CD4-positive, alpha-beta T cell treated with Interleukin-21 for 1 hour (primary cell): ENCODE measurements around the gene TMEM44.
A peak's percentile ranks its signal among the peaks of the same experiment; 100 is the strongest.

Source experiments
- DNase-seq: peaks from one replicate; pipeline ENCODE4 v3.0.0-alpha.2; 2020

Gene TMEM44

DNA sequence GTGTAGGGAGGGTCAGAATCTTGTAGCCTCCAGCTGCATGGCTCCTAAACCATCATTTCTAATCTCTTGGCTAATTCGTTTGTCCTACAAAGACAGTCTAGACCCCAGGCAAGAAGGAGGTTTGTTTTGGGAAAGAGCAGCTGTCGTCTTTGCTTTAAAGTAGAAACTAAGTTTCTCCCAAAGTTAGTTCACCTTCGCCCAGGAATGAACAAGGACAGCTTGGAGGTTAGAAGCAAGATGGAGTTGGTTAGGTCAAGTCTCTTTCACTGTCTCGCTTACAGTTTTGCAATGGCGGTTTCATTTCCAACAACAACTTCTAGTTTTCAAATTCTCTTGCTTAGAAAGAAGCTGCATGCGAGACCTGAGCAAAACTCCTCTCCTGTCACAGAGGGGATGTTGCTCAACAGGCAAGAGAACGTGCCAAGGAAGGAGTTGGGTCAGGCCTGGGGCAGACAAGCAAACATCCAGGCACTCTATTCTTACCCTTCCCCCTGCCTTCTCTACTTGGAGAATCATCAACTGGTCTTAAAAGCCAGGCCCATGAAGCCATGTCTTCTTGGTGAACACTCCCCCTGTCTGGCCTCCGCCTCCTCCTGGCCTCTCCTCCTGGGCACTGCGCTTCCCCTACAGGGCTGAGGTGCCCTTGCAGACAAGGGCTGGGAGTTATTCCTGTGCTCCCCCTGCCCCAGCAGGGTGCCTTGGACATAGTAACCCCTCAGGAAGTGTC, 57.6 kb downstream of the TMEM44 start:
- no peak for DNase-seq

DNA sequence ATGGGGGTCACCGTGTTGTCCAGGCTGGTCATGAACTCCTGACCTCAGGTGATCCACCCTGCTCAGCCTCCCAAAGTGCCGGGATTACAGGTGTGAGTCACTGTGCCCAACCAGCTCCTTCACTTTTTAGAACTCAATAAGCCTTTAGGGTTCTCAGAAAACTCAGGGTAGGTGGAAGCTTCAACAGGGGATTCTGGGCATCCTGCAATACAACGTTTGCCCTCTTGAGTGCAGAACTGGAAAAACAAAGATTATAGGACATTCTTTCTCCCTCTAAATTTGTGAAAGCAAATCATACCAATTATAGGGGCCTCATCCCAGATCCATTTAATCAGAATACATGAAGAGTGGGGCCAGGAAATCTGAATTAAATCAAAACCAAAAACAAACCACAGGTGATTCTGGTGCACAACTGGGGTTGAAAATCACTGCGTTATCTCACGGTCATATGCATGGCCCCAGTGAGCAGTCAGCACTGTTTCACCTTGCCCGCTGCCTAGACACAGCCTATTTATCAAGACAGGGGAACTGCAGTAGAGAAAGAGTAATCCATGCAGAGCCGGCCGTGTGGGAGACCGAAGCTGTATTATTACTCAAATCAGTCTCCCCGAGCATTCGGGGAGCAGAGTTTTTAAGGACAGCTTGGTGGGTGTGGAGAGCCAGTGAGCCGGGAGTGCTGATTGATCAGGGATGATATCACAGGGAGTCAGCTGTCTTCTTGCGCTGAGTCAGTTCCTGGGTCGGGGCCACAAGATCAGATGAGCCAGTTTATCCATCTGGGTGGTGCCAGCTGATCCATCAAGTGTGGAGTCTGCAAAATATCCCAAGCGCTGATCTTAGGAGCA, 58.4 kb downstream of the TMEM44 start:
- no peak for DNase-seq

DNA sequence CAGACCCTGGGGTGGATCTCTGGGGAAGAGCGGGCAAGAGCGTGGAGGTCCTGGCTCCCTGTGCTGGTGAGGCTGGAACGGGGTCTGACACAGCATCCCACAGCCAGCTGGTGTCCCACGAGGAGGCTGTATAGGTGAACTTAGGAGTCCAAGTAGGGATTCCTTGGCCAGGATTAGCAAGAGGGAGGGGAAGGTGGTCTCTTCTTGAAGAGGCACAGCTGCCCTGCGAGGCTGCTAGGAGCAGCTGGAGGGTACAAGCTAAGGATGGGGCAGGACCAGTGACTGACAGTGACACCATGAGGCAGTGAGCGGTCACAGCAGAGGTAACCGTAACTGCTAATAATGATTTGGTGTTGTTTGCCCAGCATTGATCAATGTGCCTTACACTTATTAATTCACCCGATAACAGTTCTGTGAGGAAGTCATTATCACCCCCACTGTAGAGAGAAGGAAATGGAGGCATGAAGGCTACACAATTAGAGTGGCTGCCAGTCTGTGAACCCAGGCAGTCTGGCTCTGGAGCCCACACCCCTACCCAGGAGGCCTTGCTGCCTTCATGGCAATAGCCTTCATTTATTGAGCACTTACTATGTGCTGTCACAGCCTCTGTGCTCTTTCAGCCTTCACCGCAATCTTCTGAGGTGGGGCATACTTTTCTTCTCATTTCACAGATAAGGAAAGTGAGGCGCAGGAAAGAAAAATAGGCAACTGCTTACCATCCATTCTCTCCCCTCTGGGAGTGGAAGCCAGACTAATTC, 59.4 kb downstream of the TMEM44 start:
- peak; percentile 45 for DNase-seq

DNA sequence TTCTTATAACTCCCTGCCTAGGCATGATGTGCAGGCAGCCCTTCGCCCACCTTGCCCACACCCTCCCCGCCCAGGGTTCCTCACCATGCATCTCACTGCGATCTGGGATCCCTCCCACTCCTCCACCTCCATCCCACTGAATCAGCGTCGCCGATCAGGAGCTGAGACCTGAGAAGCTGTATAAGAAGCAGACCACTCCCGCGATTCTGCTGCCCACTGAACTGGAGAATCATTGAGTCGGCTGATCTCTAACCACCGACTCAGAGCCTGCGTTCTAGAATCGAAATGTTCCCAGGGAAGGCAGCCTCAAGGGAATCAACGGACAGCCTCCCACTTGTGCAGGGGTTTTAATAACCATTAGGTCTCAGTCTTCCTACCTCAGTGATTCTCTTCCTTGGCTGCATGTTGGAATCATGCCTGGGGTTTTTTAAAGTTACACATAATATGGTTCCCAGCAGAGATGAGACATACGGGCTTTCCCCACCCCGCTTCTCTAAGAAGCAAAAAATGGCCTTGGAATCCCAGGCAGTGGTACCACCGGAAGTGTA, 60.2 kb downstream of the TMEM44 start:
- DNase-seq: no peak

- no peak for DNase-seq
Measured at GRCh38 chr3:194572143-194572789, 61.0 kb downstream of the TMEM44 start.

DNA sequence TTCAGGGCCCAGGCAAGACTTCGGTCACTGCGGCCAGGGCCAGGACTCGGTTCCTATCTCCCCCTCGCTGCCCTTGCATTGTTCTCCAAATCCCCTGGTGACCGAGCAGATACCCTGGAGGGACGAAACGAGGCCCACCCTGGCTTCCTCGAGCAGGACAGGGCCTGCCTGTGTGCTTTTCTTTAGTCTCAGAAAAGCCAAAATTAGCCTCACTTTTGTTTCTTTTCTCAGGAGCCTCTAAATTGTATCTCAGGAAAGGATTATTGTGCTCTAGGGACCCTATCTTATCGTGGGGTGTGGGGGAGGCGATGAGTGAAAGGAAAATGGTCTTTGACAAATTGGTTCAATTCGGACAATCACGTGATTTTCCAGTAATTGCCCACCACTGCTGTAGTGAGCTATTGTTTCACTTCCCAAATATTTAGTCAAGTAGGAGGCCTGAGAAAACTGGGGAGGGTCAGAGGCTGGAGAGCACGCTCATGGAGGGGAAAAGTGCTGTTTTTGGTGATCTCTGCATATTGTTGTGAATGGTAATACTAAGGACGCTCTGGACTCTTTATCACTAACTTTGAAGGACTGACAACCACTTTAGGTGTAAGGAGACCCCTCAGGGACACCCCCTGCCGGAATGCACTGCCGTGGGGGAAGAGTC, 61.6 kb downstream of the TMEM44 start:
- DNase-seq: no peak

DNA sequence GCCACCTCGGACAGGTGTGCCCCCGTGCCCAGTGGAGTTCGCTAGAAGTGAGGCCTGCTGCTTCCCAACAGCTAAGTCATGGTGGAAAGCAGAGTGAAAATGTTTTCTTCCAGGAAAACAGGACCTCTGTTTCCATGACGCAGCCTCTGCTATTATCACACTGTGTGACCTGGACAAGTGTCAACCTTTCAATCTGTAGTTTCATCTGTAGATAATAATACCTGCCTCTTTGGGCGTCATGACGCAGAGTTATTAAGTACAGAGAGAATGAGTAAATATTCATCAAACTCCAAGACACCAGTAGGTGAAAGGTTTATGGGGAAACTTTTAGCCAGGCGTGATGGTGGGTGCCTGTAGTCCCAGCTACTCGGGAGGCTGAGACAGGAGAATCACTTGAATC, 62.3 kb downstream of the TMEM44 start:
- DNase-seq: no peak

DNA sequence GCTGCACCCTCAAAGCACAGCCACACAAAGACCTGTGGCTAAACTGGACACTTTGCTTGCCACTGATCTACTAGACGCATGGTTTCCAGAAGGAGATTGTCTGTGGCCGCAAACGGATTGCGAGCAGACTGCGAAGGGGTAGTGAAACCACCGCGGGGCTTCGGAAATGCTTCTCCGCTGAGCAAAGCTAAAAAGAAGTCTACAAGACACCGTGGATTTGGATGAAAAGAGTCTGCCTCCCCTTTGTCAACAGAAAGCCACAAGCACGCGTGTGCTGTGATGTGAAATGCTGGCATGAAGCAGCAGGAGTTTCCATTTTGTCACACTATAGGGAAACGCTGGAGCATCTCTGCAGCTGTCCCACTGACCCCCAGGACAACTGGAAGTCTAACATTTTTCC, 63.0 kb downstream of the TMEM44 start:
- DNase-seq: no peak

GRCh38 chr3:194569252-194569651, 64.0 kb downstream of the TMEM44 start:
- no peak for DNase-seq

DNA sequence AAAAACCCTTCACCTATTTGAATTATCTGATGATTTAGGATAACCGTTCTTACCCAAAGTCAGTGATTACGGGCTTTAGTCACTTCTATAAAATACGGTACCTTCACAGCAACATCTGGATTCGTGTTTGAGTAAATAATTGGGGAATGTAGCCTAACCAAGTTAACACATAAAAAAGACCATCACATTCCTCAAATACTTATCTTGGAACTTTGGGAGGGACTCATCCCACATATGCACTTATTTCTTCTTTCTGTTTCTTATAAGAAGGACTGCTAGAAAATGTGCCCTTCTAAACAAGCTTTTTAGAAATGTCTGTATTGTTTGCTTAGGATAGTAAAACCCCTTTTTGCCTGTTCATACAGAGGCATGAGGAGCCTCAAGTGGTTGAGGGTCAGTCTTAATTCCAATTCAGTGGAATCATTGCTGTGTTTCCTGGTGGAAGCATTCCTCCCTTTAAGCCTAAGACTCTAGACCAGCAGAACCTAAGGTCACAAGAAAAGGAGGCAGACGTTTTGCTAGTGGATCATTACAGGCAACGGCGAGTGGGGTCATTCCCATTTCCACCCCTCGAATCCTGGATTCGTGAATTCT, 67.5 kb downstream of the TMEM44 start:
- DNase-seq: no peak

DNA sequence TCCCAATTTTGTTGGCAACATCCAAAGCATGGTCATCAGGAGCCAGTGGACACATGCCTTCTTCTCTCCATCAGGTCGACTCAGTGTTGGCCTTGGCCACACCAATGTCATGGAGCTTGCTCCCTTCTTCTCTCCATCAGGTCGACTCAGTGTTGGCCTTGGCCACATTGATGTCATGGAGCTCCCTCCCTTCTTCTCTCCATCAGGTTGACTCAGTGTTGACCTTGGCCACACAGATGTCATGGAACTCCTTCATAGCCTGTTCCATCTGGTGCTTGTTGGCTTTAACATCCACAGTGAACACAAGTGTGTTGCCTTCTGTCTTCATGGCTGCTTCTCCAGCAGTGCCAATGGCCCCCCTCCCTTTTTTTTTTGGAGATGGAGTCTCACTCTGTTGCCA, 70.2 kb downstream of the TMEM44 start:
- no peak for DNase-seq

DNA sequence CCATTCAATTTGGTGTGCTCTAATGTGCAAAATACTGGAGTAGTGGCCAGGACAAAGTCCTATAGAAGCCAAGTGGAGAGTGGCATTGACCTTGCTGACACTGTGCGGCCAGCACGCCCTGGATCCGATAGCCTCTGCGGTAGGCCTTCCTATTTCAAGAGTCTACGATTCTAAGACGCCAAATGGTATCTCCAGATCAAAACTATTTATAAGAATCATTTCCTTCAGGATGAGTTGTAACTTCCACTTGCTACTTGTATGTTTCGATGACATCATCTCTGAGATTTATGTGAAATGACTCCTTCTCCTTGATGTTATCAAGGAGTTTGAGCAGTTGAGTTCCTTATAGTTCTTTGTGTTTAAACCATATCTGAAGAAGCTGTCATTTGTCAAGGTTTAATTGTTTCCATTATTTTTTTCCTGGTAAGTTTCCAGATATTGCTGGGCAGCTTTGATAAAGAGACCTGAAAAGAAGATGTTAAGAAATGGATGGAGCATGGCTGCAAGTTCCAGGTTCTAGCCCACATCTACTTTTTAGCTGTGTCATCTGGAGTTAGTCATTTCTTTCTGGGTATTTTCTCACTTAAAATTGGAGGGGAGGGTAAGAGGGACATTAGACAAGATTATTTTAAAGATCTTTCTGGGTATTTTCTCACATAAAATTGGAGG, 71.8 kb downstream of the TMEM44 start:
- DNase-seq: no peak

DNA sequence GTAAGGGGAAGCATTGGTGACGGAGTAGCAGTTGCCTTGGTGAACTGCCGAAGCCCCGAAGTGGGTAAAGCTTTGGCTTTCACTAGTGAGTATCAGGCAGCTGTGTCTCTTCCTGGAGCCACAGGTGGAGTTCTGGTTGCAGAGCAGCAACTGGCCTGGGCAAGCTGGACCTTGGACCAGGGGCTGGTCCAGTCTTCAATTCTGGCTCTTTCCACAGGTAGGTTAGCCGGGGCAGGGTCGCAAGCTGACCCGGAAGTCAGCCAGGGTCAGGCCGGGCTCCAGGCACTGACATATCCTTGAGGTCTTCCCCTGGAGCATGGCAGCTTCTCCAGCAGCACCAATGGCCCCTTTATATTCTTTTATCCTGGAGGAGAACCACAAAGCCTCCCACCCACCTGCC, 73.2 kb downstream of the TMEM44 start:
- no peak for DNase-seq

- DNase-seq: no peak
Measured at GRCh38 chr3:194559530-194559929, 73.7 kb downstream of the TMEM44 start.

GRCh38 chr3:194556086-194557056, 76.8 kb downstream of the TMEM44 start:
- DNase-seq: peak; percentile 8

DNA sequence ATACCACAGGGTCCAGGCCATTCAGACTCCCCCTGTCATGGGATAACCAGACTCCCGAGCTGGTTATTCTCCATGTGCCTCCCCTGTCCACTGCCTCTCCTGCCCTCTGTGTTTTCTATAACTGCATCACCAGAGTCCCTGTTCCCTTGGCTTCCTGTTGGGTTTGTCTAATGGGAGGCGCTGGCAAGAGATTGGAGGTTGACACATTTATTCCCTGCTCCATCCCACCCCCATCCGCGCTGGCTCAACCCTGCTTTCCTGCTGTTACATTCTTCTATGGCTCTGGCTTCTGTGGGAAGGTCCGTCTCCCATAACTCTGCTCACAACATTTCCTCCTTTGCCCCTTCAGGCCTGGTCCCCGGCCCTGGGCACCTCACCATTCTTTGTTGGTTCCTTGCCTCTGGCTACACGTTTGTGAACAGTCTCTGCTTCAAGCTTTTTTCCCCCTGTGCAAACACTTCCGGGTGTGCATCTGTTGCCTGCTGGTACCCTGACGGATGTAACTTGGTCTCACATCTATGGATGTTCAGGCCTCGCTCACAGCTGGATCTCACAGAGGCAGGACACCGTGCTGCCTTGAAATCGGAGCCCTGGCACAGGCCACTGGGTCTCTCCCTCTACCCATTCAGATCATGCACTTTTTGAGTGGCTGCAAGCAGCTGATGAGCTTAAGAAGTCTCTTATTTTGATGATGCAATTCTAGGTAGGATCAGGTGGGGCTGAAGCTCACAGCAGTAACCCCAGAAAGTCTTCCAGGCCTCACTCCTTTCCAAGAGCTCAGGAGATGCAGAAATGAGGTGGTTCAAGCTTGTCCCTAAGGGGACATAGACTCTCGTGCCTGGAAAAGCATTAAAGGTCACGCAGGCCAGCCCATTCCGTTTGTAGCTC, 77.8 kb downstream of the TMEM44 start:
- DNase-seq: no peak

DNA sequence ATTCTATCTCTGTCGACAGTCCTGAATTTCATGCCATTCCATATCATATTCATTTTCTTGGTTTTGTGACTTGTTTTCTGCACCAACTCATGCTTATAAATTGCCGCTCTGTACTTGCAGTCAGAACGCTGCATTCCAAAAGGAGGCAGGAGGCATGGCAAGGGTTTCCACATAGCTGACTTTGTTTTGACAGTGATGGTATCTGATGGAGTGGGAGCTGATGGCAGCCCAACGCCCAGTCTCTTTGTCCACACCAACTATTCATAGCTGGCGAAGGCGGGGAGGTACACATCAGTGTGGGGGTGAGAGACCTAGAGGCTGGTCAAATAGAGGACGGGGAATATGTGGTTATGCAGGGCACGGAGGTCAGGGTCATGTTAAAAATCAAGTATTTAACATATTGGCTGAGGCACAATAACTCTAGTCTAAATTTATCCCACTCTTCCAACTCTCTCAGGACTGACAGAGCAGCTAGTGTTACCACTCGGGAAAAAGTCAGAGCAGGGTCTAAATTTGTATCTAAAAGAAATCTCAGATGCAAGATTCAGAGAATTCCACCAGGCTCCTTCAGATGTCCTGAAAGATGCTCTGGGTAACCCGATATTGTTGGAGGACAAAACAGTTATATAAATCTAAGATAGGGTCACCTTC, 78.6 kb downstream of the TMEM44 start:
- DNase-seq: no peak

- no peak for DNase-seq
Measured at GRCh38 chr3:194552327-194552949, 80.8 kb downstream of the TMEM44 start.
